Hypothalamus (tissue), 51 donors: ENCODE data around the gene SCAI.
"Not testable (repeated sequence)": the region's sequence is repeated elsewhere in the genome, so short reads cannot be mapped to it uniquely, and the experiment has no call there.

Source experiments
- DNase-seq, 51 donors: peaks; one replicate each; lab custom pipeline; 2025; lab: John Stamatoyannopoulos, UW

Gene SCAI

GRCh38 chr9:125143377-125144090 lies at the start of gene SCAI:
SCAI (minus strand) TSS chr9:125143528; CDS start chr9:125143437, 91 bp downstream.
- DNase-seq = peak; percentile 68 to 99 (median 97)

- peak in 1 of 51 donors; percentile 12 for DNase-seq
Observed at GRCh38 chr9:125190361-125190801, 47.1 kb upstream of the SCAI start.

- DNase-seq = peak; percentile 62 to 98 (median 95)
Observed at GRCh38 chr9:125189361-125190289, 46.3 kb upstream of the SCAI start, which contains the start of gene PPP6C. PPP6C (minus strand) TSS chr9:125189803; CDS start chr9:125189718, 85 bp downstream.

- DNase-seq = peak in 6 of 51 donors; percentile 18 to 40 (median 30)
Observed at GRCh38 chr9:125189011-125189360, 45.7 kb upstream of the SCAI start.

- DNase-seq = no peak
Observed at GRCh38 chr9:125183561-125183960, 40.2 kb upstream of the SCAI start.

GRCh38 chr9:125183054-125183453 lies 39.7 kb upstream of the SCAI start:
- no peak for DNase-seq

GRCh38 chr9:125181756-125182155 lies 38.4 kb upstream of the SCAI start:
- not testable (repeated sequence) for DNase-seq

GRCh38 chr9:125180876-125181275 lies 37.5 kb upstream of the SCAI start:
- DNase-seq = no peak

GRCh38 chr9:125179776-125180175 lies 36.4 kb upstream of the SCAI start:
- DNase-seq = not testable (repeated sequence)

- DNase-seq = no peak
Observed at GRCh38 chr9:125177888-125178287, 34.6 kb upstream of the SCAI start.

- DNase-seq = no peak
Observed at GRCh38 chr9:125176636-125177035, 33.3 kb upstream of the SCAI start.

- DNase-seq = no peak
Observed at GRCh38 chr9:125172031-125172755, 28.9 kb upstream of the SCAI start.

- DNase-seq = no peak
Observed at GRCh38 chr9:125169895-125170294, 26.6 kb upstream of the SCAI start.

GRCh38 chr9:125166762-125167161 lies 23.4 kb upstream of the SCAI start:
- no peak for DNase-seq

GRCh38 chr9:125162891-125163290 lies 19.6 kb upstream of the SCAI start:
- not testable (repeated sequence) for DNase-seq

- no peak for DNase-seq
Observed at GRCh38 chr9:125161284-125161918, 18.1 kb upstream of the SCAI start.

GRCh38 chr9:125160750-125161149 lies 17.4 kb upstream of the SCAI start:
- DNase-seq = no peak

- no peak for DNase-seq
Observed at GRCh38 chr9:125156551-125156950, 13.2 kb upstream of the SCAI start.

GRCh38 chr9:125153712-125154367 lies 10.5 kb upstream of the SCAI start:
- DNase-seq = no peak

- peak in 1 of 51 donors; percentile 19 for DNase-seq
Observed at GRCh38 chr9:125151730-125152129, 8.4 kb upstream of the SCAI start.
